Measurements from ENCODE around the gene SLC22A2.
"Not testable (repeated sequence)": the region's sequence is repeated elsewhere in the genome, so short reads cannot be mapped to it uniquely, and the experiment has no call there.

SLC22A2 gene

DNA sequence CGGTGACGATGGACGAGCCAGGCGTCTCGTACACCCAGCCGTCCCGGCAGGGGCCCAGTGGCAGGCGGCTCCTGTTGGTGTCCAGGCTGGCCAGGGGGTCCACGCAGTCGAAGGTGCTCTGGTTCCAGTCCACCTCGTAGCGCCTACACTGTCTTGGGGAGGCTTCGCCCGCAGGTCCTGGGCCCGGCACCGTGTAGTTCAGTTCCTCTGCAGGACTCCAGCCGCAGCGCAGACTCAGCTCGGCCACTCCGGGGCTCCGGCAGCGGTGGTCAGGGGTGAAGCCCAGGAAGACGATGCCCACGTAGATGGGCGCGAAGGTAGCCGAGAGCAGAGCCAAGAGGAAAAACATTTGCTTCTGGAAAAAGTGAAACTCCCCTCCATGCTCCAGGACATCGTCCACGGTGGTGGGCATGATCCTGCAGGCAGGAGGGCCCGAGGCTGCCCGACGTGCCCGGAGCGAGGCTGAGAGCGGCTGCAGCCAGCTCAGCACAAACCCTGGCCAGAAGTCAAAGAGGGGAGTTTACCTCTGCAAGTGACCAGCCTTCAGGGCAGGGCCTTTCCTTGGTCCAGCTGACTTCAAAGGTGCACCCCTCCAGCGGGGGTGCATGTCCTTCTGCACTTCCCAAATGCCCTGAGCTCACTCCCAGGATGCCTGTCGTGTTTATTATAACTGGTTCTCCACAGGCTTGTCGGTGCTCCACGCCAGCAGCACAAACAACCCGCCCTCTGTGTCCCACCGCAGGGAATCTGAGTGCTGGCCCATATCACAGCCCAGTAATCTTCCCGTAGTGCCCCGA is at the start of gene SLC22A2:
Gene SLC22A2 (minus strand): TSS at position 476 of the 797 bp plus-strand sequence. CDS start 64 bp downstream, at position 412.
- DNase-seq (ENCODE audit: low read depth) = no peak

DNA sequence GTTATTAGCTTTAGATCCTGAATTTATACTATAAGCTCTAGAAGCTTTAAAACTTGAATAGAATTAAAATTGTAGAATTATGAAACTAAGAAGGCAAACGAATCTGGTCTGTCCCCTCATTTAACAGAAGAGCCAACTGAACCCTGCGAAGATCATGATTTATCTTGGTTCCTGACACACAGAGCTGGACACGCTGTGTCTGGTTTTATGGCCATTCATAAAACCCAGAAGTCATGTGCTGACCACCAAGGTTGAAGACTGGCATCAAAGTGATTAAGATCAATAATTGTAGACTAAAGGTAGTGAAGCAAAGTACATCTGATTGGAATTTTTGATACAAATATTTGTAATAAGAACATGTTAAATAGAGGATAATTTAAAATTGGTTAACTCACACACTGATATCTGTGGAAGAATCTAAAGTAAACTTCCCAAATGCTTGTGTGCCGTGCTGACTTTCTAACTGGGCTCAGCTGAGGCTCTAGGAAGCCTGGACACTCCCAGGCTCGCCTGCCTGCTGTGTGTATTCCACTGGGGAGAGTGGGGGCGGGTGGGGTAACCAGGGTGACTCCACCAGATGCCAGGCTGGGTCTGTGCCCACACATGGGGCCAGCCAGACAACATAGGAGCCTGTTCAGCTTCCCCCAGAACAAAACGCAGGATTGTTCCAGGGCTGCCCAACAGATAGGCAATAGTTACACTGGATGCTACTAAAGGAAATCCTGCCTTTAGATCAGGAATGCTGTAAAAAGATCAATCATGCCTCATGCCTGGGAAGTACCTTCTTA is 47.5 kb upstream of the SLC22A2 start:
- no peak for DNase-seq (ENCODE audit: low read depth)

DNA sequence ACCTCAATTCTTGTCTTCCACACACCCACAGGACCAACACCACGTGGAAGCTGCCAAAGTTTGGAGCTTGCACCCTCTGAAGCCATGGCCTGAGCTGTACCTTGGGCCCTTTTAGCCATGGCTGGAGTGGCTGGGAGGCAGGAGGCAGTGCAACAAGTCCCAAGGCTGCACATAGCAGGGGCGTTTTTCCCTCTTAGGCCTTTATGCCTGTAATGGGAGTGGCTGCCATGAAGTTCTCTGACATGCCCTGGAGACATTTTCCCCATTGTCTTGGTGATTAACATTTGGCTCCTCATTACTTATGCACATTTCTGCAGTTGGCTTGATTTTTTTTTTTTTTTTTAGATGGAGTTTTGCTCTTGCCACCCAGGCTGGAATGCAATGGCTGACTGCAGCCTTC is 45.2 kb upstream of the SLC22A2 start:
- DNase-seq (ENCODE audit: low read depth) = no peak

DNA sequence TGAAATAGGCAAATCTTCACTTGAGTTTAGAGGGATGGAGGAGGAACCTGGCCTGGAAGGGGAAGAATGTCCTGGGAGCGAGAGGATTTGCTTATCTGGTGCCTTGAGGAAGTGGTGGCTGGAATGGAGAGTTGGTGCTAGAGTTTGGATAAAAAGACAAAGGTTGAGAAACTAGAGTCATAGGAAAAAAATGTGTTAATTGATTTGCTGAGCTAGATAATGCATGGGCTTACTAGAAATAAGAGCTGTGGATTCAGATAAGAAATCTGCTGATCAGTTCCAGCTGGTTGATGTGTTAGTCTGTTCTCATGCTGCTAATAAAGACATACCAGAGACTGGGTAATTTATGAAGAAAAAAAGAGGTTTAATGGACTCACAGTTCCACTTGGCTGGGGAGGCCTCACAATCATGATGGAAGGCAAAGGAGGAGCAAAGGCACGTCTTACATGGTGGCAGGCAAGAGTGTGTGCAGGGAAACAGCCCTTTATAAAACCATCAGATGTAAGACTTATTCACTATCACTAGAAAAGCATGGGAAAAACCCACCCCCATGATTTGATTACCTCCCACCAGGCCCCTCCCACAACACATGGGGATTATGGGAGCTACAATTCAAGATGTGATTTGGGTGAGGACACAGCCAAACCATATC is 43.9 kb upstream of the SLC22A2 start:
- not testable (repeated sequence) for DNase-seq (ENCODE audit: low read depth)

DNA sequence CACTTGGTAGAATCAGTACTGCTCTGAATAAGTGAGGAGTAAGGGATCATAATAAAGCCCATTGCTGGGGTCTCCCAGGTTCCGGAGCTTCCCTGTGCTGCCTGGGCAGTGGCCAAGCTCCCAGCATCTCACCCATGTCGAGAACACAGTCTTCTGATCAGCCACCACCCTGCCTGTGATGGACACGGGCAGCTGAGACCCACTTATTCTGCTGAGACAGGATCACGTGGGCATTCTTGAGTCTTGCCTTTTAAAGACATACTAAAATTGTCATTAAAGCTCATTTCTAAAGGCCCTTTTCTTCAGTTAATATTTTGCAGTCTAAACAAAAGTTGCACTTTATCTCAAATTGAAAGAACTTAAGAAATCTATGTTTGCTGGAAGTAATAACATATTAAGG is 42.7 kb upstream of the SLC22A2 start:
- DNase-seq (ENCODE audit: low read depth) = no peak

DNA sequence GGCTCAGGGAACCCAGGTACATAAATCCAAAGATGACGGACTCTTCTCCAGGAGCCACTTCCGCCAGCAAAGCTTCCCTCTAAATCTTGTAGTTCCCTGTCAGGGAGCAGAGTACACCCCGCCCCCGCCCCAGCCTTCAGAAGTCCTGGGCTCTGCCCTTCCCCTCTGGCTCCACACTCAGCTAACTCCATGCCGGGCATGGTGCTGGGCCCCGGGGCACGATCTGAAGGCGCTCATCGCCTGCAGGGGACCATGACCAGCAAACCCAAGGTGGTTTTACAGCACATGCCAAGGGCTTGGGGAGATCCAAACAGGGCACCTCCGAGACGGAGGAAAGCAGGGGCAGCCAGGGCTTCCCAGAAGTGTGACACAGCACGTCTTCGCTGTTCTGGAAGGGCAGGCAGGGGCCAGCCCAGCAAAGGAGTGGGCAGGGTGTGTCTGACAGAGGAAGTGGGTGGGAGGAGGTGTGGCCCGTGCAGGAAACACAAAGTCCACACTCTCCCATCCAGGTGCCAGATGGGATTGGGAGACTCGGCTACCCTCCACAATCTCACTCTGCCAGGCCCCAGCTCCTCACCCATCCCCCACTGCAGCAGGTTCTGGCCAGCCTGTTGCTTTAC is 41.6 kb upstream of the SLC22A2 start:
- no peak for DNase-seq (ENCODE audit: low read depth)

DNA sequence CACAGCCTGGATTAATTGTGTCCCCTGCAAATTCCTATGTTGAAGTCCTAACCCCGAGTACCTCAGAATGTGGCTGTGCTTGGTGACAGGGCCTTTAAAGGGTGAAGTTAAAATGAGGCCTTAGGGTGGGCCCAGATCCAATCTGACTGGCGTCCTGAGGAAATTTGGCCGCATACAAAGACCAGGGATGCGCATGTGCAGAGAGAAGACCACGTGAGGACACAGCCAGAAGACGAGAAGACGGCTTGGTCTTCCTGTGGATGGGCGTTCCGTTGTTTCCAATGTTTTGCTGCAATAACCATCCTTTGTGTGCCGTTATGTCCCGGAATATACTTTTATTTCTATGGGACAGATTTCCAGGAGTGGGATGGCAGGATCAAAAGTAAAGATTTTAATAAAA is 40.9 kb upstream of the SLC22A2 start:
- no peak for DNase-seq (ENCODE audit: low read depth)

DNA sequence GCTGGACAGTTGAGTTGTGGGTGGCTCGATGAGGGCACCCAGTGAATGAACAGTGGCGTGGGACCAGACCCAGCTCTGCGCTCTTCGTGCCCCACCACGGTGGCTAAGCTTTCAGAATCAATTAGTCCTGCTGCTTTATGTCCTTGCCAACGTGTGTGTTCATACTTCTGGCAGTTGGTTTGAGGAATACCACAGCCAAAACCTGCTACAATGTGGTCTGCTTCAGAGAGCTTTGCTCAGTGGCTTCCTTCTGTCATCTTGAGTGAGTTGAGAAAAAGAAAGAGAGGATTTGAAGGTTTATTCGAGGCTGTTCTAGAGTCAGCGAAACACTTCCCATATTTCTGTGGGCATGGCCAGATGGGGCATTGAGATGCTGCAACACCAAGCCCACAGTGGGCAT is 39.5 kb upstream of the SLC22A2 start:
- DNase-seq (ENCODE audit: low read depth) = no peak

DNA sequence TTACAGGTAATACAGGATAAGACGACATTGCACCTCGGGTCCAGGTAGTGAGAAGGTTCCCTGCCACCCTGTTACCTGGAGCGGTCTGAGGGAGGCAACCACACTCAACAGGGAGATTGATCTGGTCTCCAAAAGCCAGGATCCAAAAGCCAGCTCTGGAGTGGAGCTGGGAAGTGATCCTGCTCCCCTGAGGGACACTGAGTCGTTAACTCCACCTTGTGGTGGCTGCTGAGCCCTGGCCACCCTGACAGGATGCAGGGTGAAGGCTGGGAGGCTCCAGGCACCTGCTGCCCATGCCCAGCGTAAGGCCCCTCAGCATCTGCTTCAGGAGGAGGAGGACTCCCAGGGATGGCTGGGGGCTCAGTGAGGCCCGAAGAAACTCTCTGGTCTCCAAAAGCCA is 38.7 kb upstream of the SLC22A2 start:
- DNase-seq (ENCODE audit: low read depth) = no peak

DNA sequence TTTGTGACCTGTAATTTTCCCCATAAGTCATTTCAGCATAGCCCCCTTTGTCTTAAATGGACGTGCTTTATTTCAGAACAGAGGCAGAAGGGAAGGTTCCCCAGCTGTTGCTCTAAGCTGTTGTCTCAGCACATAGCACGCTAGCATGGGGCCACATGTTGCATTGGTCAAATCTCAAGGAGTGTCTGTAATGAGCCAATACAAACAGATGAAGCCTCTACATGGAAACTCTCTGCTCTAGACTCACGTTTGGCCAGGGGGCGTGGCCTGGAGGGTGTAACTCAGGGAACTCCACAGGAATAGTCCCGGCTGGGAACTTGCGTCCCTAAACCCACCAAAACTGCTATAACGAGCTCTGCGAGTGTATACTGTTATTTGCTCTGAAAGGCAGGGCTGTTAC is 35.2 kb upstream of the SLC22A2 start:
- DNase-seq (ENCODE audit: low read depth) = peak; percentile 23

DNA sequence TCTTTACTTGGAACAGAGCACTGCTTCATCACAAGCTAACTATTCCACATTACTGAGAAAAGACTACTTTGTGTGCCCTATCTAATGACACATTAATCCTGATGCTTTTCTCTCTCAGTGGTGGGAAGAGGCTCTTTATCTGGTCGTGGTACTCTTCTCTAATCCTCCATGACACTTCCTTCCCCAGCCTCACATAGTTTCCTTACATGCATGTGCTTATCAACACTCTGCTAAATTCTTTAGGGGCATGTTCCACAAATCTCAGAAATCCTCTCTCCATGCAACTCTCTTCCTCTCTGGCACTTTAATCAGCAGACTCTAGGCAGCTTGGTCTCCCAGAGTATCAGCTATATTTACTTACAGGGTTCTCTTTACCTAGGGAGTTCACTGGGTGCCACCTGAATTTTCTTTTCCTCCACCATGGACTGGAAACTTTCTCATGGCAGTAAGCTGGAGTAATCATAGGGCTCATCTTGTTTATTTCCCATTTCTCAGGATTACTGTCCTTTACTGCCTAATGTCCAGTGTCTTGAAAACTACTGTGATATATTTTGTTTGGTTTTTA is 27.0 kb upstream of the SLC22A2 start:
- DNase-seq (ENCODE audit: low read depth) = no peak

DNA sequence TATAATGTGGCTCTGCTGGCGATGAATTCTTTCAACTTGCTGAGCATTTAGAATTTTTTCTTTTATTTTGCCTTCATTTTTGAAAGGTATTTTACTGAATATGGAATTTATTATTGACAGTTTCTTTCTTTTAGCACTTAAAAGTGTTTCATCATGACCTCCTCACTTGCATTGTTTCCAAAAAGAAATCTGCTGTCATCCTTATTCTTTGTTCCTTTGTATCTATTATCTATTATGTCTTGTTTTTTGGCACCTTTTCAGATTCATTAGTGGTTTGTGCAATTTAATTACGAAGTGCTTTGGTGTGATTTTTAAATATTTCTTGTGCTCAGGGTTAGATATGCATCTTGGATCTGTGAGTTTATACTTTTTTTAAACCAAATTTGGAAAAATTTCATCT is 26.0 kb upstream of the SLC22A2 start:
- DNase-seq (ENCODE audit: low read depth) = no peak

DNA sequence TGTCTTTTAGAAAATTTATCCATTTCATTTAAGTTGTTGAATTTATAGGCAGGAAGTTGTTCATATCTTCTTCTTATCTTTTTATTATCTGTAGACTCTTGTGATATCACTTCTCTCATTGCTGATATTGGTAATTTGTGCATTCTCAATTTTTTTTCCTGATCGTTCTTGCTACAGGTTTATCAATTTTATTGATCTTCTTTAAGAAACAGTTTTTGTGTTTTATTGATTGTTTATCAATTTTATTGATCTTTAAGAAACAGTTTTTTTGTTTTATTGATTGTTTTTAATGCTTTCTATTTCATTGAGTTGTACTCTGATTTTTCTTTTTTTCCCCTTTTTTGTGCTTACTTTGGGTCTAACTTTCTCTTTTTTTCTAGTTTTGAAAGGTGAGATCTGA is 23.8 kb upstream of the SLC22A2 start:
- DNase-seq (ENCODE audit: low read depth) = no peak

DNA sequence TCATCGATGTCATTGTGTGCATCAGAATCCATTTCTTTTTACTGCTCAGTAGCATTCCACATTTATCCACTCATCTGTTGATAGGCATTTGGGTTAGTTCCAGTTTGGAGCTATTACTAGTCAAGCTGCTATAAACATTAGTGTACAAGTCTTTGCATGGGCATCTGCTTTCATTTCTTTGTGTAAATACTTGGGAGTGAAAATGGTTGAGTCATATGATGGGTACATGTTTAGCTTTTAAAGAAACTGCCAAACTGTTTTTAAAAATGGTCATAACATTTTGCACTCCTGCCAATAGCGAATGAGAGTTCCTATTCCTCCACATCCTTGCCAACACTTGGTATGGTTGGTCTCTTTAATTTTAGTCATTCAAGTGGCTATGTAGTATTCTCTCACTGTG is 21.2 kb upstream of the SLC22A2 start:
- peak; percentile 33 for DNase-seq (ENCODE audit: low read depth)

DNA sequence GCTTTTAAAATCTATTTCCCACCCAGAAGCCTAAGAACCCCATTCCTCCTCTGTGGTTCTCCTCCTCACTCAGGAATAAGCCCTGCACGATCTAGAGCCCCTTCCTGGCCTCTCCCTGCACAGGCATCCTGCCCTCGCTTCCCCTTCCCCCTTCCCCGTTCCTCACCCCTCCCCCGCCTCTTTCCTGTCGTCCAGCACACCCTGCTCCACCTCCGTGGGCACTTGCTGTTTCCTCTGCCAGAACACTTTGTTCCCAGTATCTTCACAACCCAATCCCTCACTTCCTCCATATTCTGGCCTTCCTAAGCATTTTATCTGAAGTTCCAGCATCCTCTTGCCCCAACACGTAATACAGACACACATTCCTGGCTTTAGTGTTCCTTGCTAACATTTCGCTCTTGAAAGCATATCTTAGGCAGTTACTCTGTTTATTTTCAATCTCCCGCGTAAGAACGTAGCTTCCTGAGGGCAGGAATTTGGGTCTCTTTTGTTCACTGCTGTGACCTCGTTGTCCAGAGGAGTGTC is 20.2 kb upstream of the SLC22A2 start:
- DNase-seq (ENCODE audit: low read depth) = no peak

DNA sequence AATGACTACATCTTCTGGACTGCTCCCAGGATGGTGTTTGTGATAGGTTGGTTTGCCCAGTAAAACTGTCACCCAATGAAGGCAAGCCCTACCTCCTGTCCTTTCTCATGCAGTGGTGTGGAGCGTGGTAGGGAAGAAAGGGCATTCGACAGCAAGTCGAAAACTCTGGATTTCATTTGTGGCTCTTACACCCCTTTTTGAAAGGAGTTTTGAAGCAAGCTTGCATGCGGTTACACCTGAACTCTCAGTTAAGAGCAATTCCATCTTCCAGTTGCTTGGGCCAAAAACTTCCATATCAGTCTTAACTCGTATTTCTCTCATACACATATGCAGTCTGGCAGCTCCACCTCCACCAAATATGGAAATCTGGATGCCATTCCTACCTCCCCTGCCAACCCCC is 19.7 kb upstream of the SLC22A2 start:
- DNase-seq (ENCODE audit: low read depth) = no peak

DNA sequence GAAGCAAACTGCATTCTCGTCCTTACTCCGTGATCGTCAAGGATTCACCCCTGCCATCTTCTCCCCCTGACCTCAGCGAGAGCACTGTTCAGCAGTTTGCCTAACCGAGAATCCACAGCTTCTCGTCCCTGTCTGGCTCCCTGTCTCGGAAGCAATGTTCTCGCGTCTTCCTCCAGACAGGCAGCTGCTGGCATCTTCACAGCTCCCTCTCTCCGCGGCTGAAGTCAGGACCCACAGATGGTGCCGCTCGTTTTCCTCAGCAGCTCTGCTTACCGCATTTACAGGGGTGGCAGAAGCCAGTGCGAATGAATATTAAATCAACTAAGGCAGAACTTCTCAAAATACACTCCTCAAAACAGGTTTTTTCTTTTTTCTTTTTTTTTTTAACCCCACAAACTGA is 18.9 kb upstream of the SLC22A2 start:
- DNase-seq (ENCODE audit: low read depth) = no peak

DNA sequence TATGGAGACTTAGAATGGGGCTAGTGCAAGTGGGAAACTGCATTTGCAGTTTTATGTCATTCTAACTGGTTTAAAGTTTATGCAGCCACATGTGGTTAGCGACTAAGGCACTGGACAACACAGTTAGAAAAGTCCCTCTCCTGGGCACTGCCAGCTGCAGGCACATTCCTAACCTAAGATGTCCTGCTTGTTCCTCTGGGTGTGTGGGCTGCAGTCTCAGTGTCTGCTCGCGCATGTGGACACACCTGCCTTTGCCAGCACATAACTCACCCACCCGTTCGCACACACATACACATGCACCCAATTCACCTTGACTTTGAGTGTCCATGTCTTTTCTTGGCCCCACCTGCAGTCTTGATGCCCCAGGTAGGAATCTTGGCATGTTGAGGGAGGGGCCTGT is 18.5 kb upstream of the SLC22A2 start:
- DNase-seq (ENCODE audit: low read depth) = no peak

DNA sequence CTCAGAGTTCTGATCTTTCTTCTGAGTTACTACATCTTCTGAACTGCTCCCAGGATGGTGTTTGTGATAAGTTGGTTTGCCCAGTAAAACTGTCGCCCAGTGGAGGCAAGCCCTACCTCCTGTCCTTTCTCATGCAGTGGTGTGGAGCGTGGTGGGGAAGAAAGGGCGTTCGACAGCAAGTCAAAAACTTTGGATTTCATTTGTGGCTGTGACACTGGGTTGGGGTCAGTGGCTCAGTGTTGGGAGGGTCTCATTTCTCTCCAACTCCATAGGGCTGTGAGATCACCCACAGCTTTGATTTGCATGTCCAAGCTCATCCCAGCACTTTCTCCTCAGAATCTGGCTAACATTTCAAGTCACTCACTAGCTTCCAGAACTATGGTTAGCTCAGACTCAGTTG is 17.5 kb upstream of the SLC22A2 start:
- no peak for DNase-seq (ENCODE audit: low read depth)

DNA sequence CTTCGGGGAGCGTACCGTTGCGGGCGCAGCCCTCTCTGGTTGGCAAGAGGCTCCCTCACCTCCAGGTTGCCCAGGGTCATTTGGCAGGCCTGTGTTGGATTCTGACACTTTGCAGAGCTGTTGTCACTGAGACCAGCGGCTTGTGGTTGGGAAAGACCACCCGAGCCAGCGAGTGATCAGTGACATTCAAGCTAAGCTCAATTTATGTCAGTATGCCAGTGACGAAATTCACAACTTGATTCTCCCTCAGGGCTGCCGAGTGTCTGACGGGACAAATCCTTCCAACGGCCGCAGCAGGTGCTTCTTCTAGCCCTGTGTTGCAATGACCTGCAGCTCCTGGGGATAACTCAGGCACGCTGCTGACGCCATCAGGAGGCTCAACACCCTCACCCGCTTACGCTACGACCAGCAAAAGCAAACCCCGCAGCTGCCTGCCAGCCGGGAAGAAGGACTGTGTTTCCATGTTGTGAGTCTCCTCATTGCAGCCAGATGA is 16.9 kb upstream of the SLC22A2 start:
- no peak for DNase-seq (ENCODE audit: low read depth)

DNA sequence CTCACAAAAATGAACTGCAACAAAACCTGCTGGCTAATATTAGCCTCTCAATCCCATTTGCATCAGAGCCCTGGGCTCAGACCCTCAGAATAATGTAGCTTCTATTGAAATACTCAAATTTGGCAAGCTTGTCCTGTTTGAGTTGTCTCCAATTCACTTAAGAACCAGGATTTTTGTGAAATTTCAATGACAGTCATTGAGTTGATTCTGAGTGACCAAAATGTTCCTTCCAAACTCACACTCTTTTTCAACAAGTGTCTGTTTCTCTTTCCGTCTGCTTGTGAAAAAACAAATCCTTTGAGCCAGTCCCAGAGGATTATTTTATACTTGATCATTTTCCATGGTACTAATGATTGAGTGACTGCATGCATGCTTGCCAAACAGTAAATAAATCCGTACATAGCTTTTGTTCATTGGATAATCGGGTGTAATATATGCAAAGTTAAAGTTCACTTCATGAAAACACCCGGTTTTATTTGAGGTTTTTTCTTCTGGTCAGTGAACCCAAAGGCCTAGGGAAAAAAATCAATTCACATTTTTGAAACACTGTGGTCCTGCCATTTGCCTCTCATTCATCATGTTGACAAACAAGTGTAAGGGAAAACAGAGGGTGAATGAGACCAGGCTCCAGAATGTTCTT is 16.4 kb upstream of the SLC22A2 start:
- DNase-seq (ENCODE audit: low read depth) = no peak

Data from stromal cell of bone marrow (primary cell).